Stimulated activated CD4-positive, alpha-beta T cell treated with anti-CD3 and anti-CD28 coated beads, Interleukin-1b, Interleukin-23, amount 100 ng/mL, for 24 hours (primary cell): ENCODE data around the gene SRC.

Source experiments
- DNase-seq, 4 experiments: peaks; one replicate each; pipeline ENCODE4 v3.0.0-alpha.2; 2020; ENCODE audit warnings: low read depth in 4 of 4, low spot score in 1 of 4

The SRC gene

GRCh38 chr20:37381621-37382471 lies 35.9 kb downstream of the SRC start:
- DNase-seq = no peak

- no peak for DNase-seq
Measured at GRCh38 chr20:37382482-37383120, 36.7 kb downstream of the SRC start.

GRCh38 chr20:37383229-37383989 lies 37.5 kb downstream of the SRC start:
- DNase-seq = no peak

GRCh38 chr20:37384683-37385174 lies 38.8 kb downstream of the SRC start:
- DNase-seq = peak; percentile 56 to 70 (median 64)

GRCh38 chr20:37385176-37385575 lies 39.2 kb downstream of the SRC start:
- DNase-seq = no peak

GRCh38 chr20:37385659-37386504 lies 39.9 kb downstream of the SRC start:
- DNase-seq = no peak

- DNase-seq = no peak
Measured at GRCh38 chr20:37386505-37387251, 40.7 kb downstream of the SRC start.

DNA sequence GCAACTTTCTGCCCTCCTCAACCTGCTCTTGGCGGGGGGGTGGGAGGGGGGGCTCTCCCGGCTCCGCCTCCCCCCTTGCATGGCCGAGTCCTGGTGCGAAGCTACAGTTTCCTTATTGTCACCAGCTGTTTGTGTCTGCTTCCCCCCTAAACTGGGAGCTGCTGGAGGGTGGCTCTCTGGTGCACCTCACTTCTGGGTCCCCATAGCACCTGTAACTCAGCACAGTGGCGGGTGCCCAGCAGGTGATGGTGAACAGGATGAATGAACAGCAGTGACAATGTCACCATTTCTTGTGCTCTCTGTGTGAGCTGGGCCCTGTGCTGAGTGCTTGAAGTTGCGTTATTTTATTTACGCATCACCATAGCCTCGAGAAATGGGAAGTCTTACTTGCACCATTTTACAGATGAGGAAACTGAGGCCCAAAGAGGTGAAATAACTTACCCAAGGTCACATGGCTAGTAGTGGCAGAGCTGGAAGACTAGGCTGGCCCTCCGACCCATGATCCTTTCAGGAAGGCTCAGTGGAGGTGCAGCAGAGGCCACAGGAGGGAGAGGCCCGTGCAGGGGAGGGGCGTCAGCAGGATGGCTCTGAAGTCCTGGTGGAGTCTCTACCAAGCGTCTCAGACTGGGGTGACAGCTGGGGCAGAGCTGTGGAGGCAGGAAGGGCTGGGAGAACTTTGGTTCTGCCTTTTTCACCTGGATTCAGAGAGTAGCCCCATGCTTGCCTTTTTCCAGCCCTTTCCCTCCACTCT lies 41.8 kb downstream of the SRC start:
- no peak for DNase-seq

GRCh38 chr20:37388831-37389230 lies 42.9 kb downstream of the SRC start:
- no peak for DNase-seq

DNA sequence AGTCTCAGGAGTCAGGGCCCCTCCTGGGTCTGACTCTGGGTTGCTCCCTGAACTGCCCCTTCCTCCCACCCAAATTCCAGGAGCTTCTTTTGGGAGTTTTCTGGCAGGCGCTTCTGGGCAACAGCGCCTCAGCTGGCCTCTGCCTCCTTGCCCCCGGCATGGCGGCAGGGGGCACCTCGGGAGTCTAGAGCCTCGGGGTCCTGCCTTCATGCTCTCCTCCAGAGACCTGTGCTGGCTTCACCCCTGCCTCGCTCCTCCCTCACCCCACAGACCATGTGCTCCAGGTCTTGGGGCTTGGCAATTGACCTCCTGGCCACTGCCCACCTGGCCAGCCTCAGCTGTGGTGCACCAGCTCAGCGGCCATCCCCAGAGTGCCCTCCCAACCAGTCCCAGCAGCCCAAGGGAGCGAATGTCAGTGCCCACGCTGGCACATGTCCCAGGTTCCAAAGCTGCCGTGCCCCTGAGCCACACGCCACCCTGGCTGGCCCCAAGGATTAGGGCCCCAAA lies 43.4 kb downstream of the SRC start:
- DNase-seq = no peak

DNA sequence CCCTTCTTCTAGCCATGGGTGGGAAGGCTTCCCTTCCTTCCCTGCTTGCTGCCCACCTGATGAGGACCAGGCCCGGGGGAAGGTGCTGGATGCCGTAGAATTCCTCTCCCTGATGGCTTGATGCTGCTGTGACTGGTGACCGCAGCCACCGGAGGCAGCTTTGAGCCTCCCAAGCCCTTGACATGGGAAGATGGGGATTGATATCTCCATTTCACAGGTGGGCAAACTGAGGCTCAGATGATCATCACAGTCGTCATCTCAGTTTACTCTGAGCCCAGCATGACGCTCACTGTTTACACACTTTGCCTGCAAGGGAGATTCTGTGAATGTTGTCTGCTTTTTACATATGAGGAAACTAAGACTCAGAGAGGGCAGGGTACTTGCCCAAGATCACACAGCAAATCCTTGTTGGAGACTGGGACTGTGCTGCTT lies 43.9 kb downstream of the SRC start:
- DNase-seq = no peak

GRCh38 chr20:37390503-37390890 lies 44.6 kb downstream of the SRC start:
- DNase-seq = no peak

DNA sequence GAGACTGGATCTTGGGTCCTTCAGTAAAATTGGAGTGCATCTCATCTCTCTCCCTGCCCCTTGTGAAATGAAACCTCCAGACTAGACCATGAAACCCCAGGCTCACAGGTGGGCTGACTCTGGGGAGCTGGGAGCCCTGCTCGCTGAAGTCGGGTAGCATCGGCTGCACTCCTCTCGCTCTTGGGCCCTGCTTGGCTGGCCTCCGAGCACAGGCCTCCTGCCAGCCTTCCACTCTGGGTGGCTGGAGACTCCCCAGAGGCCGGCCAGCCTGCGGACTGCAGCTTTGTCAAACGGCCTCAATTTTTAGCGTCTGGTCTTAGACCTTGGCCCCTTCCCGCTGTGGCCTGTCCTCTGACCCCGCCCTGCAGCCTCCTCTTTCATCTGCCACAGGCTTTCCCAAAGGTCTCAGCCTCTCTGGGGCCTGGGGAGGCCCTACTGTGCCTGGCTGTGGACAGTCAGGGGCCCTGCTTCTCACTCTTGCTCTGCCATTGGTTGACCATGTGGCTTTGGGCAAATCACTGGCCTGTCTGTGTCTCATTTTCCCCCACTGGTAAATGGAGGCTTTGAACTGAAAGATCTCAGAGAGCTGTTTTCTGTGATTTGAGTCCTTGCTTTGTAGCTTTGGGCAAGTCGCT lies 45.1 kb downstream of the SRC start:
- DNase-seq = no peak

GRCh38 chr20:37392441-37393195 lies 46.7 kb downstream of the SRC start:
- DNase-seq = no peak

DNA sequence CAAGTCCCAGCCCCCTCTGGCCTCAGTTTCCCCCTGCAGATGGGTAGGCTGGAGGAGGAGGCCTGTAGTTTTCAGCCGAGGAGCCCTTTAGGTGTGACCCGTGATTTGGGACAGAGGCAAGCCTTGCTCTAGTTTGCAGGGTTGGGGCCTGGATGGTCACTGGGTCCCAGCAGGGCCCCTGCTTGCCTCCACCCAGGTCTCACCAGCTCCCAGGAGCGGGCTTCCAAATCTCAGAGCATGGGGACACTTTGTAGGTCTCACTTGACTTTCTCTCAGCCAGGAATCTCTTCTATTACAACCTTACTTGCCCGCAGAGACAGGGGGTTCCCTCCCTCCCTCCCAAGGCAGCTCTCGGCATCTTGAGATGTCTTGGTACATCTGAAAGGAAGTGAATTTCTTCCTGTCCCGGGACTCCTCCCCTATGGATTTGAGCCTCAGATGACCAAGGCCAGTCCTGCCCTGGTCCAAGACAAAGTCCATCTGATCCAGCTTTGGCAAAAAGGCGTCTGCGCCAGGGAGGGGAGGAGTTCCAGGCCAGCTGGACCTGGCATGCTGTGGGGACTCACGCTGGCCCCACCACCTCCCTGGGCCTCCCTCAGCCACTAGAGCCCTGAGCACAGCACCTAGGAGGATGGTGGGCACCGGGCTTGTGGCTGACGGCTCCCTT lies 47.4 kb downstream of the SRC start:
- no peak for DNase-seq

GRCh38 chr20:37393863-37394542 lies 48.1 kb downstream of the SRC start:
- no peak for DNase-seq
